NT2/D1 (cell line): ENCODE data around the gene TENM4.

Source experiments
- DNase-seq: peaks from one replicate; pipeline ENCODE4 v3.0.0-alpha.2; 2011; ENCODE audit warnings: low read depth, low spot score
- H3K27me3 ChIP-seq: 2 replicates; pipeline ENCODE4 v1.6.0; 2011; ENCODE audit warnings: mild to moderate bottlenecking; ENCODE audit not compliant: insufficient read length, insufficient read depth
- H3K36me3 ChIP-seq: 2 replicates; pipeline ENCODE4 v1.6.1; 2011; ENCODE audit warnings: mild to moderate bottlenecking, low read length, mixed read lengths; ENCODE audit not compliant: insufficient read depth, insufficient read length
- H3K4me1 ChIP-seq: 2 replicates; pipeline ENCODE4 v1.5.1; 2011; ENCODE audit not compliant: insufficient read depth, insufficient read length
- H3K4me3 ChIP-seq: 2 replicates; pipeline ENCODE4 v1.5.1; 2011; ENCODE audit warnings: low read depth; ENCODE audit not compliant: insufficient read length
- H3K9ac ChIP-seq: 2 replicates; pipeline ENCODE4 v1.6.0; 2011; ENCODE audit warnings: low read depth; ENCODE audit not compliant: insufficient read length
- H3K9me3 ChIP-seq: 2 replicates; pipeline ENCODE4 v1.5.1; 2011; ENCODE audit warnings: mild to moderate bottlenecking, low read length; ENCODE audit not compliant: insufficient read depth
- SUZ12 ChIP-seq: IDR thresholded peaks from 2 replicates; pipeline ENCODE4 v1.6.1; 2011; ENCODE audit not compliant: insufficient read length, insufficient read depth; ENCODE audit errors: extremely low read depth
- YY1 ChIP-seq: IDR thresholded peaks from 2 replicates; pipeline ENCODE4 v1.6.1; 2011; ENCODE audit not compliant: insufficient read length, insufficient read depth
- ZNF274 ChIP-seq: IDR thresholded peaks from 2 replicates; pipeline ENCODE4 v1.6.1; 2011; ENCODE audit warnings: mild to moderate bottlenecking, low read depth, low read length

The TENM4 gene

DNA sequence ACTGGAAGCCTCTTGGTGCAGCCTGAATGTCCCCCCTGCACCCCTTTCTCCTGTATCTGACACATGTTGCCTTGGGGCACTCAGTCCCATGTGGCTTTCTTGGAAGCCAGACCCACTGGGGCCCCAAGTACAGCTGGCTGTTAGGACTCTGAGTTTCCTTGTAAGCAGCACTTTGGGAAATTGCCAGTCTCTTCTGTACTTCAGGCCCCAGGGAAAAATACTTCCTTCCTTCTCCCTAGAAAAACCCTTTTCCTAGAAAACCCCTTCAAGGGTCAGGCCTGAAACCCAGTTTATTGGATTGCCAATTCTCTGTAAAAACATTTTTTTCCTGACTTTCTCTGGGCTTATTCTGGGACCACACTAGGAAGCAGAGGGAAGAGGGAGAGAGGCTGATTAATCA lies 360.3 kb downstream of the TENM4 start:
- Histone ChIP-seq H3K36me3 (no peaks in the 10 kb centered on the region), H3K27me3 (no peaks in the 10 kb centered on the region), H3K9ac (no peak overlapping the region), H3K9me3 (no peaks in the 10 kb centered on the region), H3K4me1 (peaks cover 4% of the 10 kb centered on the region), H3K4me3 (no peak overlapping the region)
- TF ChIP-seq YY1: no peak
- TF ChIP-seq SUZ12: no peak
- TF ChIP-seq ZNF274: no peak
- no peak for DNase-seq

GRCh38 chr11:79078999-79079398 lies 361.8 kb downstream of the TENM4 start:
- Histone ChIP-seq H3K4me3 (no peak overlapping the region), H3K36me3 (no peaks in the 10 kb centered on the region), H3K27me3 (no peaks in the 10 kb centered on the region), H3K9me3 (no peaks in the 10 kb centered on the region), H3K4me1 (peaks cover 11% of the 10 kb centered on the region), H3K9ac (no peak overlapping the region)
- no peak for DNase-seq
- no peak for TF ChIP-seq SUZ12
- TF ChIP-seq YY1: no peak
- no peak for TF ChIP-seq ZNF274

DNA sequence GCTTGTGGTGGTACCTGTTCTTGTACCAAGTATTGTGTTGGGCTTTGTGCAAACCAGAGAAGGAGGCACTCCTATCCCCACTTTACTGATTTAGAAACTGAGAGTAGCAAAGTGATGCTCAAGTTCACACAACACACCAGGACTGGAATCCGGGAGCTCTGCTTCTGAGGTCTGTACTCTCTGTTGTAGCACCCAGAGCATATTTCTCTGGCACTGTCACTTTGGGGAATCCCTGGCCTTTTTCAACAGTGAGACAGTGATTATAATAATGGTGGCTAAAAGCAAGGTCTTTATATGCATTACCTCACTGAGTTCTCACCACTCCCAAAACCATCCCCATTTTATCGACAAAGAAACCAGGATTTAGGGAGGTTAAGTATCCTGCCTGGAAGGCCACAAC lies 362.4 kb downstream of the TENM4 start:
- Histone ChIP-seq H3K9ac (no peak overlapping the region), H3K27me3 (no peaks in the 10 kb centered on the region), H3K36me3 (no peaks in the 10 kb centered on the region), H3K4me1 (peaks cover 11% of the 10 kb centered on the region), H3K4me3 (no peak overlapping the region), H3K9me3 (no peaks in the 10 kb centered on the region)
- DNase-seq: no peak
- TF ChIP-seq YY1: no peak
- TF ChIP-seq ZNF274: no peak
- TF ChIP-seq SUZ12: no peak

DNA sequence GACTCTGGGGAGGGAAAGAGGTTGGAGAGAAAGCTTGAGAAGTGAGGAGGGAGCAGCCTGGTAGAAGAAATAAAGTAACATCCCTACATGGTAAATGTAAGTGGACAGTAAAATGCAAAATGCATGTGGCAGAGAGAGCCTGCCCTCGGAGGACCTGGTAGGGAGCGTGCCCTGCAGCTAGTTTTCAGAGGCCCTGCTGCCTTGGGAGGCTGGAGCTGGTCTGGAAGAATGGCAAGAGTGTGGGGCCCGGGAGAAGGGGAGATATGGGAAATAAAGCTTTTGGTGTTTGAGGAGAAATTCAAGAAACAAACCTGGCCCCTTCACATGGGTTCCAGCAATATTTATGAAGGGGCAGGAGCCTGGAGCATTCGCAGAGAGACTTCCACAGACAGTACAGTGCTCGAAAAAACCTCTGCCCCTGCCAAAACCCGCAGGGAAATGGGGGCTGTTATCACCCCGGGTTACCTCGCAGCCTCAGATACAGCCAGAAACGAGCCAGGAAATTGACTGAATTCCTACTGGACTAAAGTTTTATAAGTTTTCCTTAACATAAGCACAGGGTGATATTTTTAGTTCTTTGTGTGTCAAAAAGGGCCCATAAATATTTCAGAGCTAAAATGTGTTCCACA lies 363.0 kb downstream of the TENM4 start:
- H3K9ac ChIP-seq: no peak overlapping the region
- no peaks in the 10 kb centered on the region for H3K27me3 ChIP-seq
- no peaks in the 10 kb centered on the region for H3K36me3 ChIP-seq
- no peak for TF ChIP-seq ZNF274
- no peak overlapping the region for H3K4me3 ChIP-seq
- peaks cover 11% of the 10 kb centered on the region for H3K4me1 ChIP-seq
- DNase-seq: no peak
- no peaks in the 10 kb centered on the region for H3K9me3 ChIP-seq

GRCh38 chr11:79076526-79077115 lies 364.2 kb downstream of the TENM4 start:
- H3K4me3 ChIP-seq: no peak overlapping the region
- no peak for TF ChIP-seq YY1
- TF ChIP-seq ZNF274: no peak
- TF ChIP-seq SUZ12: no peak
- no peaks in the 10 kb centered on the region for H3K9me3 ChIP-seq
- H3K4me1 ChIP-seq: peaks cover 9% of the 10 kb centered on the region
- no peaks in the 10 kb centered on the region for H3K36me3 ChIP-seq
- DNase-seq: no peak
- H3K27me3 ChIP-seq: no peaks in the 10 kb centered on the region
- no peak overlapping the region for H3K9ac ChIP-seq

GRCh38 chr11:79074547-79074946 lies 366.3 kb downstream of the TENM4 start:
- TF ChIP-seq YY1: no peak
- no peak for TF ChIP-seq ZNF274
- no peak for TF ChIP-seq SUZ12
- Histone ChIP-seq H3K4me1 (peaks cover 9% of the 10 kb centered on the region), H3K9ac (no peak overlapping the region), H3K9me3 (no peaks in the 10 kb centered on the region), H3K36me3 (no peaks in the 10 kb centered on the region), H3K4me3 (no peak overlapping the region), H3K27me3 (no peaks in the 10 kb centered on the region)
- DNase-seq: no peak

- H3K9me3 ChIP-seq: no peaks in the 10 kb centered on the region
- peaks cover 7% of the 10 kb centered on the region for H3K4me1 ChIP-seq
- H3K4me3 ChIP-seq: no peak overlapping the region
- TF ChIP-seq SUZ12: no peak
- no peak for TF ChIP-seq ZNF274
- no peak for TF ChIP-seq YY1
- no peaks in the 10 kb centered on the region for H3K27me3 ChIP-seq
- peaks cover 3% of the 10 kb centered on the region for H3K36me3 ChIP-seq
- no peak for DNase-seq
- no peak overlapping the region for H3K9ac ChIP-seq
These were observed 369.6 kb downstream of the TENM4 start for GRCh38 chr11:79071190-79071589.

DNA sequence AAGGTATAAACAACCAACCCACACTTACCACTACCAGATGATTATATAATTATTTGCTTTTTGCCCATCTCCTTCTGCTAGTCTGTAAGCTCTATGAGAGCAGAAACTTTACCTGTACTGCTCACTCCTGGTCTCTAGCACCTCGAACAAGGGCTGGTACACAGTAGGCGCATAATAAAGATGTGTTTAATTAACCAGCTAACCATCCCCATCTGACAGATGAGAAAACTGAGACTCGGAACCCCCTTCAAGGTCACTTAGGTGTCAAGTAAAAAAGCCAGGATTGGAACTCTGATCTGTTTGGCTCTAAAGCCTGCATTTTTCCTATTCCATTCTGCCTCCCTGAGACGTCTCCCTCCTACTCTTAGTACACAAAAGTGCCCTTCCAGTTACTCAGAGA lies 370.3 kb downstream of the TENM4 start:
- DNase-seq: no peak
- Histone ChIP-seq H3K4me1 (peaks cover 7% of the 10 kb centered on the region), H3K4me3 (no peak overlapping the region), H3K27me3 (no peaks in the 10 kb centered on the region), H3K9me3 (no peaks in the 10 kb centered on the region), H3K9ac (no peak overlapping the region), H3K36me3 (peaks cover 3% of the 10 kb centered on the region)
- no peak for TF ChIP-seq SUZ12
- TF ChIP-seq YY1: no peak
- no peak for TF ChIP-seq ZNF274
